Parathyroid adenoma (tissue), 2 donors: ENCODE measurements around the gene BTG2.

Experiments used
- H2AFZ ChIP-seq: fragments of 300-600 bp; sonication (generic); one replicate; pipeline ENCODE4 v1.7.0; 2017; ENCODE audit warnings: antibody characterized with exemption, mild to moderate bottlenecking
- H3K27ac ChIP-seq: fragments of 300-600 bp; sonication (generic); one replicate; pipeline ENCODE4 v1.7.0; 2017
- H3K27me3 ChIP-seq: fragments of 300-600 bp; sonication (generic); one replicate; pipeline ENCODE4 v1.7.0; 2017; ENCODE audit warnings: low read length; ENCODE audit not compliant: control insufficient read depth, insufficient read depth
- H3K36me3 ChIP-seq: fragments of 300-600 bp; sonication (generic); one replicate; pipeline ENCODE4 v1.7.0; 2017; ENCODE audit warnings: low read length; ENCODE audit not compliant: control insufficient read depth, insufficient read depth
- H3K4me1 ChIP-seq: fragments of 300-600 bp; sonication (generic); one replicate; pipeline ENCODE4 v1.7.0; 2017; ENCODE audit warnings: control low read depth
- H3K4me2 ChIP-seq: fragments of 300-600 bp; sonication (generic); one replicate; pipeline ENCODE4 v1.7.0; 2017; ENCODE audit warnings: low read length
- H3K4me3 ChIP-seq: fragments of 300-600 bp; sonication (generic); one replicate; pipeline ENCODE4 v1.7.0; 2017; ENCODE audit warnings: low read depth, low read length
- H3K79me2 ChIP-seq: fragments of 300-600 bp; sonication (generic); one replicate; pipeline ENCODE4 v1.7.0; 2017; ENCODE audit warnings: control low read depth
- H3K9ac ChIP-seq: fragments of 300-600 bp; sonication (generic); one replicate; pipeline ENCODE4 v1.7.0; 2017; ENCODE audit warnings: mild to moderate bottlenecking
- H3K9me3 ChIP-seq: fragments of 300-600 bp; sonication (generic); one replicate; pipeline ENCODE4 v1.7.0; 2017; ENCODE audit warnings: low read length; ENCODE audit not compliant: control insufficient read depth
- TF ChIP-seq, protein P1 (sequence below): fragments of 300-600 bp; sonication (generic); IDR thresholded peaks from one replicate; pipeline ENCODE4 v1.7.0; 2017; ENCODE audit warnings: antibody characterized with exemption, mild to moderate bottlenecking
- donor health status: primary hyperparathyroidism.

Gene BTG2

DNA sequence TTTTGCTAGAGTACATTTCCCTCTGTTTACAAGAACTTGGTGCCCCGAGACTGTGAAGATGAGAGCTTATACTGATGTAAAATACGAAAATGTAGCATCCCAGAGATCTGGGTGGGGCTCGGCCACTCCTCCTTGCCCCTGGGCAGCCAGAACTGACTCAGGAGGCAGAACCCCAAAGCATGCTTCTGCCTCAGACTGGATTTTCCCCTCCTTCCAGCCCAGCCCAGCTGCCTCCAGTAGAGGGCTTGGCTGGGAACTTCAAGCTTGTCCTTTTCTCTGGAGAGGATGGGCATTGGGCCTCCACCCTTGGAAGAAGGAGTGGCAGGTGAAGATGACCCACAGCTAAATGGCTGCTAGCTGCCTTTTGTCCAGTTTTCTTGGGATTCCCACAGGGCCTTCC is 24.3 kb upstream of the BTG2 start:
- no peaks in the 10 kb centered on the region for H3K27me3 ChIP-seq
- no peaks in the 10 kb centered on the region for H3K79me2 ChIP-seq
- no peak overlapping the region for H3K4me2 ChIP-seq
- no peaks in the 10 kb centered on the region for H3K9me3 ChIP-seq
- TF ChIP-seq, protein P1, sequence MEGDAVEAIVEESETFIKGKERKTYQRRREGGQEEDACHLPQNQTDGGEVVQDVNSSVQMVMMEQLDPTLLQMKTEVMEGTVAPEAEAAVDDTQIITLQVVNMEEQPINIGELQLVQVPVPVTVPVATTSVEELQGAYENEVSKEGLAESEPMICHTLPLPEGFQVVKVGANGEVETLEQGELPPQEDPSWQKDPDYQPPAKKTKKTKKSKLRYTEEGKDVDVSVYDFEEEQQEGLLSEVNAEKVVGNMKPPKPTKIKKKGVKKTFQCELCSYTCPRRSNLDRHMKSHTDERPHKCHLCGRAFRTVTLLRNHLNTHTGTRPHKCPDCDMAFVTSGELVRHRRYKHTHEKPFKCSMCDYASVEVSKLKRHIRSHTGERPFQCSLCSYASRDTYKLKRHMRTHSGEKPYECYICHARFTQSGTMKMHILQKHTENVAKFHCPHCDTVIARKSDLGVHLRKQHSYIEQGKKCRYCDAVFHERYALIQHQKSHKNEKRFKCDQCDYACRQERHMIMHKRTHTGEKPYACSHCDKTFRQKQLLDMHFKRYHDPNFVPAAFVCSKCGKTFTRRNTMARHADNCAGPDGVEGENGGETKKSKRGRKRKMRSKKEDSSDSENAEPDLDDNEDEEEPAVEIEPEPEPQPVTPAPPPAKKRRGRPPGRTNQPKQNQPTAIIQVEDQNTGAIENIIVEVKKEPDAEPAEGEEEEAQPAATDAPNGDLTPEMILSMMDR, result no peak
- H3K9ac ChIP-seq, result no peak overlapping the region
- peaks cover 8% of the 10 kb centered on the region for H3K4me1 ChIP-seq
- no peak overlapping the region for H3K27ac ChIP-seq
- H2AFZ ChIP-seq, result no peak overlapping the region
- no peak overlapping the region for H3K4me3 ChIP-seq
- H3K36me3 ChIP-seq, result no peaks in the 10 kb centered on the region

DNA sequence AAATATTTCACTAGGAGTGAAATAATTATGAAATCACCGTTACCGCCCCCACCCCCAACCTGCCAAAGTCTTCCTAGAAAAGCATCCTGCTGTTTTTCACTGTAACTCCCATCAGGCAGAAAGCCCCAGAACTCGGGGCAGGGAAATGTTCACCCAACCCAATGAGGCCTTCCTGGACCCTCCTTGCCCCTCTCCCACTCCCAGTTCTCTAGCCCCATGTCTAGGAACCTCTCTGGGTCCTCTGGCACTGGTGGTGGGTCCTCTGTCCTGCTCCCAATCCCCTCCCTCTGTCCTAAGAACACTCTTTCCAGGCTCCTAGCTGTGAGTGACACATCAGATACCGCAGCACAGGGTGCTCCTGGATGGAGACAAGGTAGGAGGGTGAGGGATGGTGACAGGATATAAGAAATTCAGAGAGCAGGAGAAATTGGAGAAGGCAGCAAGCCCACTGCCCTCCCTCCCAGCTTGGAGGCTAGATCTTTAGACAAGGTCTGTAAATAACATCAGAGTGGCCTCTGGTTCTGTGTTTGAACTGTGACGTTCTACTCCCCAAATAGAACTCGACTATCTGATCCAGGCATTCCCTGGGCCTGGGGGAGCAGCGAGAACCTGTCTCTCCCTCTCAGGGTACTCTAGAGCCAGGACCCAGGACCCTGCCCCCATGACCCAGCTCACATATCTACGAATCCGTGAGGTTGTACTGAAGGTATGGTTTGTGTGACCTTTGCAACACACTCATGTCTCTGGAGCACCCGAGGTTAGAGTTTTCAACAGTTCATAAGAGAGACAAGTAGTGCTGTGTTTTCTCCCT is 23.3 kb upstream of the BTG2 start:
- no peak overlapping the region for H3K4me2 ChIP-seq

GRCh38 chr1:203282720-203283542 is 22.4 kb upstream of the BTG2 start:
- H3K9me3 ChIP-seq, result no peaks in the 10 kb centered on the region
- peak overlapping the region; percentile 0 for H3K27ac ChIP-seq
- peak overlapping the region; percentile 72 for H2AFZ ChIP-seq
- no peaks in the 10 kb centered on the region for H3K36me3 ChIP-seq
- no peak overlapping the region for H3K4me2 ChIP-seq
- no peaks in the 10 kb centered on the region for H3K27me3 ChIP-seq
- peaks cover 13% of the 10 kb centered on the region for H3K4me1 ChIP-seq
- H3K9ac ChIP-seq, result no peak overlapping the region
- no peak overlapping the region for H3K4me3 ChIP-seq
- TF ChIP-seq, protein P1, result no peak
- no peaks in the 10 kb centered on the region for H3K79me2 ChIP-seq

More for the DNA sequence above, 23.3 kb upstream of the BTG2 start:
- TF ChIP-seq, protein P1, result no peak
- Histone ChIP-seq H2AFZ (peak overlapping the region; percentile 72), H3K9ac (no peak overlapping the region), H3K36me3 (no peaks in the 10 kb centered on the region), H3K79me2 (no peaks in the 10 kb centered on the region), H3K27ac (peak overlapping the region; percentile 0), H3K9me3 (no peaks in the 10 kb centered on the region), H3K4me3 (no peak overlapping the region), H3K4me1 (peaks cover 12% of the 10 kb centered on the region), H3K27me3 (no peaks in the 10 kb centered on the region)

DNA sequence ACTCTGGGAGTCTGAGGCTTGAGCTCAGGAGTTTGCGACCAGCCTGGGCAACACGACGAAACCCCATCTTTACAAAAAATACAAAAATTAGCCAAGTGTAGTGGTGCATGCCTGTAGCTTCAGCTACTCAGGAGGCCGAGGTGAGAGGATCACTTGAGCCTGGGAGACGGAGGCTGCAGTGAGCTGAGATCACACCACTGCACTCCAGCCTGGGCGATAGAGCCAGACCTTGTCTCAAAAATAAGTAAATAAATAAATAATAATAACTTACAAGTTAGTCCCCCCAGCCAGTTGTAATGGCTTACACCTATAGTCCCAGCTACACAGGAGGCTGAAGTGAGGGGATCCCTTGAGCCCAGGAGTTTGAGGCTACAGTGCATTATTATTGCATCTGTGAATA is 21.7 kb upstream of the BTG2 start:
- no peaks in the 10 kb centered on the region for H3K27me3 ChIP-seq
- H2AFZ ChIP-seq, result no peak overlapping the region
- no peaks in the 10 kb centered on the region for H3K36me3 ChIP-seq
- no peaks in the 10 kb centered on the region for H3K9me3 ChIP-seq
- H3K4me3 ChIP-seq, result no peak overlapping the region
- no peak overlapping the region for H3K27ac ChIP-seq
- peaks cover 13% of the 10 kb centered on the region for H3K4me1 ChIP-seq
- TF ChIP-seq, protein P1, result no peak
- H3K79me2 ChIP-seq, result no peaks in the 10 kb centered on the region
- no peak overlapping the region for H3K4me2 ChIP-seq
- H3K9ac ChIP-seq, result no peak overlapping the region
